HG02943 (cell line): ENCODE results near the gene RAVER2.

Experiments used
- ATAC-seq: cut with Tn5 transposase; IDR thresholded peaks from one replicate; pipeline ENCODE4 v1.9.1; 2021; ENCODE audit warnings: mild to moderate bottlenecking, low read depth, moderate library complexity; ENCODE audit not compliant: unreplicated experiment

Gene RAVER2

DNA sequence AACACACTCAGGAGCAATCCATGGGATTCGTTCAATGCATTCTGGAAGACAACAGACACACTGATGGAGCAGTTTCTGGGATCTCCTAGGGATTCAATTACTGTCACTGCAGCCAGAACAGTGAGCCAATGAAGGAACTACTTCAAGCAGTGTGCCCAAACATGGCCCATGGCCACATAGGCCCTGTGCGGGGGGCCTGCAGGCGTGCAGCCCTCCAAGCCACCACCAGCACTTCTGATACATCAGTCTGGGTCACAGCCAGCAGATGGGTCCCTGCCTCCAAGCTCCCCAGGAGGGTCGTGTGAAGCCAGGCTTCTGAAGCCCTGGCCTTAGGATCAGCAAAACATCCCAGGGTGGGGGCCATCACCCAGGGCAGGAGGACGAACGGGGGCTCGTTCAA lies 99.3 kb downstream of the RAVER2 start:
- no peak for ATAC-seq

DNA sequence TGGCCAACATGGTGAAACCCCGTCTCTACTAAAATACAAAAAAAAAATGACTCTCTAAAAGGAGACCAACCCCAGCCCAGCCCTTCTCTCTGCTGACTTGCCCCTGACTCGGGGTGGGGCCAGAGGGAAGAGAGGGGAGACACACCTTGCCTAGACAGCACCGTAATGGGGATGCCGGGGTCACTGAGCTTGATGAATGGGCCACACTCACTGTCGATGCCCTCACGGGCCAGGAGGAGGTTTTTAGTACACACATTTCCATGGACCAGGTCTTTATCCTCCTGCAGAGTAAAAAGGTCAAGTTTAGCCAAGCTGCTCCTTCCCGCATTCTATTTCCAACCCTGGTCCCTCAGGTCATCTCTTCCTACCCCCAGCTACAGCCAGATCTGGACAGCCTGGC lies 99.7 kb downstream of the RAVER2 start:
- no peak for ATAC-seq

DNA sequence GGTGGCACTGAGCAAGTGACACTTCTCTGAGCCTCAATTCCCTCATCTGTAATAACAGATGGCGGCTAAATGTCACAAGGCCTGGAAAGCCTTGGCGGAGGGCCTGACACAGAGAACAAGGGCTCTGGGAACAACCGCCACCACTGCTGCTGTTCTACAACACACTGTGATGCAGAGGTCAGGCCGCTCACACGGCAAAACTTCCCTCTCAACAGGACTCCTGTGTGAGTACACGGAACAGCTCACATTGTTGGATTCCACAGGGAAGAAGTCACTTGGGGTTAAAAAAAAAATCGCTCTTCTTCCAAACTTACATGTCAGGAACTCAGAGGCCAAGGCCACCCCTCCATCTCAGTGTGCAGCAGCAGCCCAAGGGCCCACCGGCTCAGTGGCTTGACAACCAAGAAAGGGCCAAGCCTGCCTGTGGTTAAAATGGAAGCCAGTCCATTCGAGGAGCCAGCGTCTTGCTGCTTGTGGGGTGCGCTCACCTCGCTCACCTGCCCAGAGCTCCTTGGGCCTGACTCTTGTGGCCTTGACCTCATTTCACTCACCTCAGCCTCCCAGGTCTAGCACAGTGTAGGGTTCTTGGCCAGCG lies 101.1 kb downstream of the RAVER2 start:
- ATAC-seq: no peak

DNA sequence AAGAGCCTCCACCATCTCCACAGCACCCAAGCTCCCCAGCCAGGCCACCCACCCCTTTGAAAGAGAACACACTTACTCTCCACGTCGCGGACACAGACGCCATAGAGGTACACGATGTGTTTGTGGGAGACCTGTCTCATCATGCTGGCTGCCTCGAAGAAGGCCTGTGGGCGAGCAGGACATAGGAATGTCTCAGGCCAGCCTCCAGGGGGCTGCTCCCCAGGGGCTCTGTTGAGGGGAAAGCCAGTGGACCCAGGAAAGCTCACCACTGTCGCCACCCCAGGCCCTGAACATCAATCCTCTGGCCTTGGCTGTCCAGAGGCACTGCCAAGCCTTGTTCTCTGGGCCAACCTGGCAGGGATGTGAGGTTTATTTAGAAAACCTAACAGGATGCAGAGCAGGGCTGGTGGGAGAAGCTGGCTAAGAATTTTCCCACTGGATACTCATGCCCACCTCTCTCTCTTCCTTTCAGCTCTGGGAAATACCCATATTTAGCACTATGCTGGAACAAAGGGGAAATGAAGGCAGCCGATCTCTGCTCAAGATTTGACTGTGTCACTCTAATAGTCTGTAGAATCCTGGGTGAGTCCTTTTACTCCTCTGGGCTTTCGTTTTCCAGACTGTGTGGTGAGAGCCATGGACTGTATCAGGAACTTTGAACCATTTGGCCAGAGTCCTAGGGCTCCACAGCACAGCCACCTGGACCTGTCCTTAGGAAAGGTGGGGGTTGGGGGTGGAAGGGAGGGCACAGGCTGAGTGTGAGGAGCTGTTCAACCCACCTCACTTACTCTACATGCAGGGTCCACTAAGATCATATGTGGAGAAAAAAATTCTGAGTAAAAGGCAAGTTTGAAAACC lies 101.9 kb downstream of the RAVER2 start:
- no peak for ATAC-seq

DNA sequence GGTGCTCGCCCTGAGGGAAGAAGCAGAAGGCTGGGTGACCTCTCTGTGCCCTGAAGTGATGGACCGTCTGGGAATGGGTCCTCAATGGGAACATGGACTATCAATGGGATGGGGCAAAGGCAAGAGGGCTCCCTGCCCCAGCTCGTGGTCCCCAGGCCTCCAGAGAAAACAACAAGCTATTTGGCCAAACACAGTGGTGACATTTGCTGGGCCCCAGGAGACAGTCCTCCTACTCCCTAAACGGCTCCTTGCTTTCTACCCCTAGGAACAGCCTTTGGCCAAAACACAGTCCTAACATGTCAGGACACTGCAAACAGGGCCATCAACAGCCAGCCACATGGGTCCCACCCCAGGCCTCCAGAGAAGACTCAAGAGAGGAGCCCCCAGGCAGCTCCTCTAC lies 102.8 kb downstream of the RAVER2 start:
- ATAC-seq: no peak

DNA sequence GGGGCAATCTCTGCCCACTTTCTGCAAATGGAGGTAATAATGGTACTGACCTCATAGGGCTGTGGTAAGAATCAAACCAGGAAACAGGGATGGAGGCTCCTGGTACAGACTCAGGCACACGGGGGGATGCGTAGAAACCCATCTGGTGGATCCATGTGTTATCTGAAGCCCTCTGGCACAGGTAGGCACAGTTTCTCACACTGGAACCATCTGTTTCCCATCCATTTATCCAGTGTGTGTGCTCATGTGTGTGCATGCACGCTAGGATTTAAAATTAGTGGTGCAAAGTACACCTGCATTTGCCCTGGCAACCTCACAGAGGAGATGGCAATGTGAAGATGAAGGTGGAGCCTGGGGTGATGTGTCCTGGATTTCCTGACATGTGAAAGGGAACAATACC lies 103.3 kb downstream of the RAVER2 start:
- ATAC-seq: no peak

DNA sequence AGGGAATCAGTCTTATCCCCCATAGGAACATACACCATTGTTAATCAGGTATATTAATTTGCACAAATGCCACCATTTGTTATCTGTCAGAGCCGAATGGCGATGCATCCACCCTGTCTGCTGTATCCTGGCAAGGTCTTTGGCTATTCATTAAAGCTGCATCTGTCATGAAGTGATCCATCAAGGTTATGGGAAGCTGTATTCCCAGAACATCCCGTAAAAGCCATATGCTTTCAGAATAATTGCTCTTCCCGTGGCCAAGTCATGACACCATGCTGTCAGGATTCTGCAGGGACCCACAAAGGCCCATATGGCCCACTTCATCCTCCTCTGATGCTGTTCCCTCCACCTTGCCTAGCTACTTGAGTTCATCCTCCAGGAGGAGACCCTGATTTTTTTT lies 103.9 kb downstream of the RAVER2 start:
- no peak for ATAC-seq

DNA sequence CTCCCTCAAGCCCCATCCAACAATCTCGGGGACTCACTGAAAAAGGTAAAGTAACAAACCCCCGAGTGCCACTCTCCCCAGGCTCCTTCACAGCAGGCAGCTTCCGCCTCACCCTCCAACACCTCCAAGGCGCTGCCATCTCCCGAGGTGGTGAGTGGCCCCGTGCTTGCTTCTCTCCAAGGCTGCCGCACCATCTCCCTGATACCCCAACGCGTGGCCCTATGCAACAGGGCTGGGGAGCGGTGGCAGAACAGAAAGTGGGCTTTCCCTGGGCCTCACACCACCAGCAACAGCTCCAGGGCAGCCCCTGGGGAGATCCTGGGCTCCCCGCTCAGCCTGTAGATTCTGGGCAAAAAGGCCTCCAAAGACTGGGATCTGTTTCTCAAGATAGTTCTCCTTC lies 105.1 kb downstream of the RAVER2 start:
- ATAC-seq: no peak

DNA sequence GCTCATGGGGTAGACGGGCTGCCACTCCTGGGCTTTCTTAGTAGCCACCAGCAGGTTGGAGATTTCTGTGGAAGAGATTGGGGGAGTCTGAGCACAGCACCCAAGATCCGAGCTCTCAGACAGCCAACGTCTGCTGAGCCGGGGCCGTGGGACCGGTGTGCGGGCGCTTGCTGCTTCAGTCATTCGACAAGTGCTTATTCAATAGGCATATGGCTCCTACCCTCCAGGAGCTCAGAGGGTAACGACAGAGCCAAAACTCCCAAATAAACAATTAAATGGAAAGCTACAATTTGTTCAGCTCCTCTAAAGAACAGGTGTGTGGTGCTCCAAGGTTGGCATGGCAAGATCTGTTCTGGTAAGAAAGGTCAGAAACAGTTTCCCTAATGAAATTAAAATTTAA lies 106.0 kb downstream of the RAVER2 start:
- no peak for ATAC-seq

DNA sequence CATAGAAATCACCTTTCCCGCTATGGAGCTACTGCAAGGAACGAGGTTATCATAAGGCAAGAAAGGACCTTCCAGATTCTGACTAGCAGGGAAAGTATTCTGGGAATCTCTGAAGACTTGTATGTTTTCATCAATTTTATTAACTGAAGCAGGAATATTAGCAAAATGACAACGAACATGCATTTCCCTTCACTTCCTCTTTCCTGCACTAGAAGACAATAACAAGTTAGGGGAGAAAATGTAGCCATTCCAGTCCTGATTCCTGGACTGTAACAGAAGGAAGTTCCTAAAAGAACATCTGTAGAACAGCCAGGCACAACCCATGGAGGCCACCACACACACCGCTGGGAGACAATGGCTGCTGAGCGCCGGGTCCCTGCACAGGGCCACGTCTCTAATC lies 106.8 kb downstream of the RAVER2 start:
- ATAC-seq: no peak

DNA sequence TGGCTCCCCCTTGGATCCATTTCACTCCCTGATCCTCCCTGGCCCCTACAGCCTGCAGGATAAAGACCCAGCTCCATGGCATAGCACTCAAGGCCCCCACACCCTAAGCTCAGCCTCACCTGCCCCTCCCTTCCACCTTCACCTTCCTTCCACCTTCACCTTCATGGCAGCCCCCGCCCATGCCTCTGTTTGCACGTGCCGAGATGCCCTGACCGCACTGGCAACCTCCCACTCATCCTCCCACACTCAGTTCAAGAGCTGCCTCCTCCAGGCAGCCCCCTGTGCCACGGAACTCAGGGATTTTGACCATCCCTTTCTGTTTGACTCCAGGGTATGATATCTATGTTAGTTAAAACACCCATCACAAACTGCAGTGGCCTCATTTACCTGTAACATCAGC lies 109.8 kb downstream of the RAVER2 start:
- no peak for ATAC-seq

DNA sequence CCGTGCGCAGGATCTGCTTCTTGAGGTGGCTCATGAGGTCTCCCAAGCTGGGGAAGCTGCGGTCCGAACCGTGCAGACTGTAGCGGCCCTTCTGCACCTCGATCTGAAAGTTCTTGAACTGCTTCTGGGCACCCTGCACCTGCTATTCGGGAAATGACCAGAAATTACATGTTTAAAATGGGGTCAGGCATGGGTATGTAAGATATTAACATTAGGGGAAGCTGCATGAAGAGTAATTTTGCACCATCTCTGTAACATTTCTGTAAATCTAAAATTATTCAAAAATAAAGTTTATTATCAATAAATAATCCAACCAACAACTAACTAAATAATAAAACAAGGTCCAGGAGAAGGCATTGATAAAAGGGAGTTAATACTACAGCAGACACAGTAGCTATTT lies 110.7 kb downstream of the RAVER2 start:
- no peak for ATAC-seq

DNA sequence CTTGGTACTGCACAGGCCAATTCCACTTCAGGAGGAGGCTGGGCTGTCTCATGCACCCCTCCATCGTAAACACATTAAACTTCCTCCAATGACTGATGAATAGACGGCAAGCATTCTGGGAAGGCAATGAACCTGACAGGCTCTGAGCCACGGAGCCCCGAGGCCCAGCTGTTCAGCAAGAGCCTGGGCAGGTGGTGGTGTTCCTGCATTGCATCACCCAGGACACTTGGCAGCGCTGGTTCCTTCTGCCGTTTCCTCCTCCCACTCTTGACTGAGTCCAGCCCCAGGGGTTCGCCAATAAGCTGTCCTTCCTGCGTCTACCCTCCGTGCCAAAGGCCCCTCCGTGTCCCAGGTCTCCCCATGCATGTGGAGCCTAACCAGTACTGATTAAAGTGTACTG lies 111.7 kb downstream of the RAVER2 start:
- no peak for ATAC-seq

DNA sequence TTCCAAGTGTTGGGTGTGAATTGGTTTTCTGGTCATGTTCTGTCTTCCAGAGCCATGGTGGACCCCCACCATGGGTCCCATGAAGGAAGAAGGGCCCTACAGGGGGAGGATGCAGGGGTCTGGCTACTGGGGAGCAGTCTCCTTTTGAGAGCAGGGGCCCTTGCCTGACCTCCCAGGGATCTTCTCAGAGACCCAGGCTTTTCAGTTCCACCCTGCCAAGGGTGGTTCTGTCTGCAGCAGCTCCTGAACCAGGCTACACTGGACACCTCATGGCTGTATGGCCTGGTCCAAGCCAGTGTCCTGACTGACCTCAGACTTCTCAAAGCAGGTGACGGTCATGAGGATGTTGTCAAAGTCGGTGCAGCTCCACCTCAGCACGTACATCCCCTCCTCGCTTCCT lies 112.5 kb downstream of the RAVER2 start:
- ATAC-seq: no peak

DNA sequence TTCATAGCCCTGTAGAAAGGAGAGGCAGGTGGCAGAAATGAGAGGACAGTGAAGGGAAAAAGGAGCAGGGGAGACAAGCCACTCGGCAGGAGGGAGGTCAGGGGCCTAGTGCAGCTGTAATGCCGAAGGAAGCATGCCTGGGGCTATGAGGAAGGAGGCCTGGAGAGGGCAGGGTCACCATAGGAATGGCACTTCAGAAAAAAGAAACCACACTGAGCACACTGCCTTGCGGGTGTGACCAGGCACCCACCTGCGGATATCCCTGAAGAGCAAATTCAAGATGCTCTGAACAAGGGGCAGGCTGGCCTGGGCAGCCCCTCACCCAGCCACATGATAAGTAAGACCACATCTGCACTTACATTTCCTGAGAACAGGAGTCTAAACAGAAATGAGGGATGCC lies 116.7 kb downstream of the RAVER2 start:
- no peak for ATAC-seq

DNA sequence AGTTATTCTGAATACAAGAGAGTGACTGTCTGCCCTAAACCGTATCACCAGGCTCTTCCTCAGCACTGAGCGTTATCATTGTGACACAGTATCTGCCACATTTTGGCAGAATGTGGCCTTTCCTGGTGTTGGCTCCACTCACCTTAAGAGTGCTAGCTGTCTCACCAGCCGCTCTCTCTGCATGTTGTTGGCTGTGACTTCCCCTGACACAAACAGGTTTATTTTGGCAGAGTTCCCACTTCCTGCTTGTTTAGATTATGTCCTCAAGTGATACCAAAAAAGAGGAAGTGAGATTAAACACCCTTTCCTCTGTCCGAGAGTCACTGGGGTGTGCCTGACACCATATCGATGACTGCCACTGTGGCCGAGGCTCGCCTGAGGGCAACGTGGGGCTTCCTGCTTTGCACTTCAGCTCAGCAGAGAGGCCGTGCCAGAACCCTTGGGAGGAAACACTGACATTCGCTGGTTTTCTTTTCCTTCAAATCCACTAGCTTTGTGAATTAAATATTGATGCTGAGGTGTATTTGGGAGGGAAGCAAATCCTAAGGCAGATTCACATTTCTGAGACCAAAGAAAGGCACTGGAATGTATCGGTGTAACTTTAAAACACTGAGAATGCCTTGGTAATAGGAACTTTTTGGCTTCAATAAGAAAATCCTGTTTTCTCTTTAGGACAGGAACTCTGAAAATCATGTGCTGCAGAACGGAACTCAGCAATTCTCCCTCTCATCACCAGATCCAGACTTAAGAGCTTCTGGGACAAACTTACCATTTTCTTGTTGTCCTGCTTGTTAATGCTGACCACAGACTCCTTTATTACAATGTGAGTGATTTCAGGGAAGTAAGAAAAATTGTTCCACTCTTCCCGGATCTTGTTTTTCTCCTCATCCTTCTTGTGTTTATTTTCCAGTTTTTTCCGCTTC lies 119.4 kb downstream of the RAVER2 start:
- peak; percentile 100 for ATAC-seq

DNA sequence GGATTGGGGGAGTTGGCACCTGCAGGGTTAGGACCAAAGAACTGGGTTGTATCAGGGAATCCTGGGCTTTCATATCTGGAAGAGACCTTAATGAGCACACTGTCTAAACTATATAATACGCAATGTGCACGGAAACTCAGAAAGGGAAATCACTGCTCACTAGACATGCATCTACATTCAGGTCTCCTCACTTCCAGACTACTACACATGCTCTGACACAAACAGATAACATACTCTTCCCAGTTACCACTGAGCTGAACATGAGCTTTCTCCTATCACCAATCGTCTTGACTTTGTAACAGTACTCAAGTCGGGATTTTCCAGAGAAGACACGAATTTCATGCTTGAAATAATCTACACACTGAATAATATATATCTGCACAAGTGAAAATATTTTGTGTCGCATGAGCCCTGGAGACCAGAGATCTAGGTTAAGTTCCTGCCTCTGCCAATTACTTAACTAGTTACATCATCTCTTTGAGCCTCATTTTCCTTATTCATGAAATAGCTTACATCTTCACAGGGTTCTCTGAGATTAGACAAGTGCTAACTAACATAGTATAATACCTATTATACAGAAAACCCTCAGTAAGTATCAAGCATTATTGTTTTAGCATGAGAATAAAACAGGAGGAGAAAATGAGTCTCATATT lies 120.4 kb downstream of the RAVER2 start:
- no peak for ATAC-seq

DNA sequence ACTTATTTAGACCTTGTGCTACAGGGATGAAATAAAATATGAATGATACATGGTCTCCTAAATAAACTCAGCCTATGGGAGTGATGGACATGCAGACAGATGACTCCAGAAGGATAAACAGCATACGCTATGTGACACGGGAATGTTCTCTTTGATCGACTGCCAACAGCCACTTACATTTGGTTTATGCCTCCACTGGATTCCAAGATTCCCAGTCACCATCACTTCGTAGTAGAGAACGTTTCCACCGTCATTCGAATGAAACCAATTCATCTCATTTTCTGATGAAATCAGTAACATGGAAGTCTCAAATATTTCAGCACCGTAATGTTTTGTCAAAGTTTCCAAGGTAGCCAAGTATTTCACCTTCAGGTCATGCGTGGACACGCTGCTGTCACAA lies 121.8 kb downstream of the RAVER2 start:
- no peak for ATAC-seq

DNA sequence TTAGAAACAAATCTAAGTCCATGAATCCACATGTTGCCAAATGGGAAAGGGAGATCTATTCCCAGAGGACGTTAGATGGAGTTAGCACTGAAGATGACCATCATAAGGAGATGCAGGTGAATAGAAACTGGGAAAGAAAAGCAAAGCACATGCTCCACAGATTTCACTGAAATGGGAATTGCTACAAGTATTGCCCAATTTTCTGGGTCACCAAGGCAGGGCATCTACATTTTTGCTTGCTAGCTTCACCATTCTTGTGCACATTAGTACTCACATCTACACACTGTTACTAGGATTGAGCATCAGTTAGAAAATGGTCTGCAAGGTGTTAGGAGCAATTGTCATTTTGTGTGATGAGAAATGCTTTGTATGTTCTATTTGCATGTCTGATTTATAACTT lies 122.4 kb downstream of the RAVER2 start:
- no peak for ATAC-seq

DNA sequence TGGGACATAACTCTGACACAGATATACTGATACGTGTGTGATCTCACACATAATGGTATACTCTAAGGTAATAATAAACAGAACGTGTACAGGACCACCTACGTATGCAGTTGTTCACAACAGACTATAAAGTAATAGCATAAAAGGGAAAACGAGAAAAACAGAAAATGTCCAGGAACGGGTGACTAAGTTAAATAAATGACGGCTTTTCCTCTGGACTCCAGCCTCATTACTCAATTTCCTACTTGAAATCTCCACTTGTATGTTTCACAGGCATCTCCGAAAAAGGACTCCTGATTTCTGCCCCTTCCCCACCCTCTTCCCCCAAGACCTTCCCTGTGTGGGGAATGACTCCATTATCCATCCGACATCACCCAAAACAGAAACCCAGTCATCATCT lies 126.4 kb downstream of the RAVER2 start:
- ATAC-seq: no peak

DNA sequence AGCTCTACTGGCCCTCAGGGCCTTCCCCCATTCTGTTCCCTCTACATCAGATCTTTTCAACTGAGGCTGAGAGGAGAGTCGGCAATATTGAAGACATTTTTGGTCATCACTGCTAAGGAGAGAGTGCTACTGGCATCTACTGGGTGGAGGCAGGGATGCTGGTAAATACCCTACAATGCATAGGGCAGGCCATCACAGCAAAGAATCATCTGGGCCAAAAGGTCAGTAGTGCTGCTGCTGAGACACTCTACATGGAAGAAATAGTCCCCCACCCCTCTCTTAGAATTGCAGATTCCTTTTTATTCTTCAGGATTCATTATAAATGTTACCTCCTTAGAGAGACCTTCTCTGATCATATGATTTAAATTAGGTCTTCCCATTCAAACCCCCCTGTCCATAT lies 127.2 kb downstream of the RAVER2 start:
- no peak for ATAC-seq
